Prostate gland (tissue), 2 donors: ENCODE results near the gene TBC1D2. TPM values are rescaled to one million over a fixed set of nuclear protein-coding genes. Genes with fewer than 3 reads are reported as not detected.

ENCODE experiments used
- DNase-seq: peaks from one replicate; pipeline ENCODE4 v3.0.0-alpha.2; 2019; ENCODE audit warnings: low spot score
- H3K27ac ChIP-seq, 2 donors: fragments of 200-600 bp; sonication (generic); 2 replicates each; pipeline ENCODE4 v1.5.1; 2017 to 2019
- H3K27me3 ChIP-seq: fragments of 200-600 bp; sonication (generic); replicated peaks from 2 replicates; pipeline ENCODE4 v1.5.1; 2019; ENCODE audit not compliant: insufficient read depth
- H3K36me3 ChIP-seq, 2 donors: fragments of 200-600 bp; sonication (generic); 1 replicate in 1 of 2; 2 replicates in 1 of 2; pipeline versions ENCODE4 v1.5.1 to v1.8.1; 2017 to 2019
- H3K4me1 ChIP-seq: fragments of 200-600 bp; sonication (generic); replicated peaks from 2 replicates; pipeline ENCODE4 v1.5.1; 2019
- H3K4me3 ChIP-seq, 2 donors: fragments of 200-600 bp; sonication (generic); 2 replicates each; pipeline ENCODE4 v1.5.1; 2017 to 2019
- H3K9me3 ChIP-seq: fragments of 200-600 bp; sonication (generic); 2 replicates; pipeline ENCODE4 v1.5.1; 2017
- POLR2A ChIP-seq: fragments of 450-650 bp; IDR thresholded peaks from one replicate; pipeline ENCODE4 v1.6.1; 2016; ENCODE audit warnings: antibody characterized with exemption, mild to moderate bottlenecking
- POLR2AphosphoS5 ChIP-seq: sonication (generic); formaldehyde crosslinking; IDR thresholded peaks from one replicate; pipeline ENCODE4 v1.6.1; 2017; ENCODE audit warnings: antibody characterized with exemption
- WGBS: methylation state at CpG from one replicate; pipeline ENCODE4 v1.1.5; 2018; 5-methylcytosine and 5-hydroxymethylcytosine counted together
- intact Hi-C: fragments of 100-400 bp; cut with DNase I; formaldehyde crosslinking; loops from one replicate; pipeline ENCODE4 v1.14.2; 2022
- total RNA-seq, 2 donors: library from RNA; depleted of rRNA; stranded (reverse); fragments of >200 nt; gene quantifications; one replicate each; pipeline ENCODE4 v1.1.0, GENCODE V29; 2016
- TF ChIP-seq, protein P1 (sequence below), 4 experiments: fragments of 200-600 bp in 2 of 4; fragments of 450-650 bp in 2 of 4; sonication (generic) in 2 of 4; IDR thresholded peaks; 1 replicate in 3 of 4; 2 replicates in 1 of 4; pipeline ENCODE4 v1.5.1; 2016 to 2019; ENCODE audit warnings: antibody characterized with exemption in 4 of 4, mild to moderate bottlenecking in 2 of 4, moderate library complexity in 2 of 4

TBC1D2 gene
- total RNA-seq, 2 donors from 2014 or later: 18.4 to 18.8 TPM

GRCh38 chr9:98189412-98189811, 66.0 kb downstream of the TBC1D2 start:
- DNase-seq: no peak
- no peaks in the 10 kb centered on the region for H3K36me3 ChIP-seq
- H3K27ac ChIP-seq: no peak overlapping the region
- intact Hi-C loops: no loop called here
- TF ChIP-seq POLR2AphosphoS5: no peak
- no peaks in the 10 kb centered on the region for H3K27me3 ChIP-seq
- H3K4me1 ChIP-seq: peaks cover 2% of the 10 kb centered on the region
- 79% methylated on average over 6 of the region's 6 CpGs for WGBS
- H3K9me3 ChIP-seq: no peaks in the 10 kb centered on the region
- no peak overlapping the region for H3K4me3 ChIP-seq

DNA sequence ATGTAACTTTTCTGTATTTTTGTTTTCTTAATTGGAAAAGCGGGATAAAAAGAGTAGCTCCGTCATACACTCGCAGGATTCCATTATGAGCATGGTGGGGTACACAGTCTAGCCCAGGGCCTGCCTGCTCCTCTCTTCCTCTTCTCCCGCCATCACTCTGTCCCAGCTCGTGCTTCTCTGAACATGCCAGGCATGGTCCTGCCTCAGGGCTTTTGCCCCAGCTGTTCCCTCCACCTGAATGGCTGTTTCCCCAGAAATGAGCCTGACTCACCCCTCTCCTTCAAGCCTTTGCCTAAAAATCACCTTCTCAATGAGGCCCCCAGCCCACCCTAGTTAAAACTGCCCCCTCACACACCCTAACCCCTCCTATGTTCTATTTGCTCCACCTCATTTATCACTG, 67.5 kb downstream of the TBC1D2 start:
- H3K9me3 ChIP-seq: no peaks in the 10 kb centered on the region
- no peaks in the 10 kb centered on the region for H3K36me3 ChIP-seq
- intact Hi-C loops: no loop called here
- no peaks in the 10 kb centered on the region for H3K27me3 ChIP-seq
- TF ChIP-seq, protein P1, sequence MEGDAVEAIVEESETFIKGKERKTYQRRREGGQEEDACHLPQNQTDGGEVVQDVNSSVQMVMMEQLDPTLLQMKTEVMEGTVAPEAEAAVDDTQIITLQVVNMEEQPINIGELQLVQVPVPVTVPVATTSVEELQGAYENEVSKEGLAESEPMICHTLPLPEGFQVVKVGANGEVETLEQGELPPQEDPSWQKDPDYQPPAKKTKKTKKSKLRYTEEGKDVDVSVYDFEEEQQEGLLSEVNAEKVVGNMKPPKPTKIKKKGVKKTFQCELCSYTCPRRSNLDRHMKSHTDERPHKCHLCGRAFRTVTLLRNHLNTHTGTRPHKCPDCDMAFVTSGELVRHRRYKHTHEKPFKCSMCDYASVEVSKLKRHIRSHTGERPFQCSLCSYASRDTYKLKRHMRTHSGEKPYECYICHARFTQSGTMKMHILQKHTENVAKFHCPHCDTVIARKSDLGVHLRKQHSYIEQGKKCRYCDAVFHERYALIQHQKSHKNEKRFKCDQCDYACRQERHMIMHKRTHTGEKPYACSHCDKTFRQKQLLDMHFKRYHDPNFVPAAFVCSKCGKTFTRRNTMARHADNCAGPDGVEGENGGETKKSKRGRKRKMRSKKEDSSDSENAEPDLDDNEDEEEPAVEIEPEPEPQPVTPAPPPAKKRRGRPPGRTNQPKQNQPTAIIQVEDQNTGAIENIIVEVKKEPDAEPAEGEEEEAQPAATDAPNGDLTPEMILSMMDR (IDR thresholded peaks at IDR 0.05): no peak
- TF ChIP-seq POLR2A (no peak), POLR2AphosphoS5 (no peak)
- no peak overlapping the region for H3K27ac ChIP-seq
- no peak overlapping the region for H3K4me3 ChIP-seq
- no peak for DNase-seq
- peaks cover 2% of the 10 kb centered on the region for H3K4me1 ChIP-seq
- 83% methylated on average over 5 of the region's 5 CpGs for WGBS

GRCh38 chr9:98186236-98186635, 69.2 kb downstream of the TBC1D2 start:
- H3K4me3 ChIP-seq: no peak overlapping the region
- H3K4me1 ChIP-seq: peaks cover 2% of the 10 kb centered on the region
- DNase-seq: no peak
- H3K27me3 ChIP-seq: no peaks in the 10 kb centered on the region
- no peaks in the 10 kb centered on the region for H3K36me3 ChIP-seq
- intact Hi-C loops: no loop called here
- WGBS: 0% methylated on average over 1 of the region's 1 CpG
- TF ChIP-seq, protein P1 (IDR thresholded peaks at IDR 0.05): no peak
- TF ChIP-seq POLR2AphosphoS5: no peak
- no peak for TF ChIP-seq POLR2A
- no peak overlapping the region for H3K27ac ChIP-seq
- H3K9me3 ChIP-seq: no peaks in the 10 kb centered on the region

DNA sequence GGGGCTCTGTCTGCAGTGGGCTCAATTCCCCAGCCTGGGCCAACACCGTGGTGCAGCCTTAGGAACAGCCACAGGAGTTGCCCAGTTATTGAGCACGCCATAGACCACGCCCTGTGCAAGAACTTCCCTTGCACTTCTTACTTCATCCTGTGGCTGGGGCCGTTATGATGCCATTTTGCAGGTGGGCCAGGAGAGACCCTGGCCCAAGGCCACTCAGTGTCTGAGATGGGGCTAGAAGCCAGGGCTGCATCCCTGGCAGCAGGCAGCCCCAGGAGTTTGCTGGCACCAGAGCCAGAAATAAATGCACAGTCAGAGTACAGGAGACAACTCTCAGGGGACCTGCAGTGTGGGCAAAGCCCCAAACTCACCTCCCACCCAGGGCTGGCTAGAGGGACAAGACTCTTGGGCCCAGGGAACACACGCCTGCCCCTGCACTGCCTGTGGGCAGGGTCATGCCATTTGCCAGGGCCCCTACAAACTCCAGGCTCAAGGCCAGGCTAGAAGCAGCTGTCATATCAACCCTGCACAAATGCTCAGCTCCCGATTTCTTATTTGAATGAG, 69.8 kb downstream of the TBC1D2 start:
- Histone ChIP-seq H3K4me3 (no peak overlapping the region), H3K36me3 (no peaks in the 10 kb centered on the region), H3K4me1 (no peaks in the 10 kb centered on the region), H3K27ac (no peak overlapping the region), H3K27me3 (no peaks in the 10 kb centered on the region), H3K9me3 (no peaks in the 10 kb centered on the region)
- TF ChIP-seq POLR2AphosphoS5 (no peak), POLR2A (no peak)
- TF ChIP-seq, protein P1 (IDR thresholded peaks at IDR 0.05): no peak
- WGBS: 62% methylated on average over 6 of the region's 6 CpGs
- DNase-seq: no peak
- intact Hi-C loops: no loop called here

GRCh38 chr9:98185021-98185567, 70.4 kb downstream of the TBC1D2 start:
- Histone ChIP-seq H3K36me3 (no peaks in the 10 kb centered on the region), H3K4me3 (no peak overlapping the region), H3K27ac (no peak overlapping the region), H3K27me3 (no peaks in the 10 kb centered on the region), H3K4me1 (no peaks in the 10 kb centered on the region), H3K9me3 (no peaks in the 10 kb centered on the region)
- TF ChIP-seq, protein P1 (IDR thresholded peaks at IDR 0.05): no peak
- TF ChIP-seq POLR2A (no peak), POLR2AphosphoS5 (no peak)
- DNase-seq: no peak
- intact Hi-C loops: no loop called here
- 91% methylated on average over 6 of the region's 6 CpGs for WGBS
